HG03575 (cell line): ENCODE data around the gene ARHGEF19.

Source experiments
- ATAC-seq: cut with Tn5 transposase; IDR thresholded peaks from one replicate; pipeline ENCODE4 v1.9.1; 2021; ENCODE audit not compliant: unreplicated experiment, insufficient number of reproducible peaks, low FRiP score; ENCODE audit errors: extremely low read depth

The ARHGEF19 gene

GRCh38 chr1:16245476-16246196 is 33.2 kb upstream of the ARHGEF19 start:
- no peak for ATAC-seq

DNA sequence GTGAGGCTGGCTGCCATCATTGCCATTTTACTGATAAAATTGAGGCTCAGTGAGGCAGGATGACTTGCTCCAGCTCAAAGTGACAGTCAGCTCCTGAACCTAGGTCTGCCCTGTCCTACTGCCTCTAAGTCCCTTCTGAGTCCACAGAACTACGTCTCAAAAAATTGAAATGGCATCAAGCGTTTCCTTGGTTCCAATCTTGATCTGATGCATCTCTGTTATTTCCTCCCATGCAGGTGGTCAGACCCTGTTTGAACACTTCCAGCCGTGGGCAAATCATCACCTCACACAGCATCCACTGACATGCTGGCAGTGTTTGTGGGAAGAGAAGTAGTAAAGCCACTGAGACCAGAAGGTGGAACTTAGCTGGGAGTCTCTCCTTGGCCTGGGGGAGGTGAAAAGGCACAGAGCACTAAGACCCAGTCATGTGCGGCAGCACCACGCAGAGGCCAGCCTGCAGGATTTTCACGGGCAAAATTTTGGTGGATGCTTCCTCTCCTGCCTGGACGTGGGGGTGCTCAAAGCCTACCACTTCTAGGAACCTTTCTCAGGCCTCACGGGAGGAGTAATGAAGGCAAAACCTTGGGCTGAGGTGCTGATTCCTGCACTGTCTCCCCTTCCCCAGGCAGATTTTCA is 32.3 kb upstream of the ARHGEF19 start:
- ATAC-seq: no peak

- ATAC-seq: no peak
These were observed 31.6 kb upstream of the ARHGEF19 start for GRCh38 chr1:16243936-16244649.

- no peak for ATAC-seq
These were observed 30.8 kb upstream of the ARHGEF19 start for GRCh38 chr1:16243215-16243610.

GRCh38 chr1:16242556-16243214 is 30.2 kb upstream of the ARHGEF19 start:
- no peak for ATAC-seq

DNA sequence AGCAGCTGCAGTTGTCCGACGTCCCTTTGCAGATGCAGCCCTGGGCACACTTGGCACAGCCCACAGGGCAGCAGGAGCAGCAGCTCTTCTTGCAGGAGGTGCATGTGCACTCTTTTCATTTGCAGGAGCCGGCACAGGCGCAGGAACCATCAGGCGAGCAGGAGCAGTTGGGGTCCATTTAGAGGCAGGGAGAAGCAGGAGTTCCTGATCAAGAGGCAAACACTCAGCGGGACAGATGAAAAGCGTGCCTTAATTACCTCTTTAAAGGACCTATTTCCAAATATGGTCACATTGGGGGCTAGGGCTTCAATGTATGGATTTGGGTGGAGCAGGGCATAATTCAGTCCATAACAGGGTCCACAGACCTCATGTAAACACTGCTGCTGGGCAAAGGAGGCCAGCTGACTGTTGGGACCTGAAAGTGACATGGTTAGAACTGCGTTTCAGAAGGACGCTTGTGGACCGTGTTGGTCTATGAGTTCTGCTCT is 28.8 kb upstream of the ARHGEF19 start:
- no peak for ATAC-seq

- ATAC-seq: no peak
These were observed 27.6 kb upstream of the ARHGEF19 start for GRCh38 chr1:16239972-16240491.

- no peak for ATAC-seq
These were observed 24.9 kb upstream of the ARHGEF19 start for GRCh38 chr1:16237343-16237830.

DNA sequence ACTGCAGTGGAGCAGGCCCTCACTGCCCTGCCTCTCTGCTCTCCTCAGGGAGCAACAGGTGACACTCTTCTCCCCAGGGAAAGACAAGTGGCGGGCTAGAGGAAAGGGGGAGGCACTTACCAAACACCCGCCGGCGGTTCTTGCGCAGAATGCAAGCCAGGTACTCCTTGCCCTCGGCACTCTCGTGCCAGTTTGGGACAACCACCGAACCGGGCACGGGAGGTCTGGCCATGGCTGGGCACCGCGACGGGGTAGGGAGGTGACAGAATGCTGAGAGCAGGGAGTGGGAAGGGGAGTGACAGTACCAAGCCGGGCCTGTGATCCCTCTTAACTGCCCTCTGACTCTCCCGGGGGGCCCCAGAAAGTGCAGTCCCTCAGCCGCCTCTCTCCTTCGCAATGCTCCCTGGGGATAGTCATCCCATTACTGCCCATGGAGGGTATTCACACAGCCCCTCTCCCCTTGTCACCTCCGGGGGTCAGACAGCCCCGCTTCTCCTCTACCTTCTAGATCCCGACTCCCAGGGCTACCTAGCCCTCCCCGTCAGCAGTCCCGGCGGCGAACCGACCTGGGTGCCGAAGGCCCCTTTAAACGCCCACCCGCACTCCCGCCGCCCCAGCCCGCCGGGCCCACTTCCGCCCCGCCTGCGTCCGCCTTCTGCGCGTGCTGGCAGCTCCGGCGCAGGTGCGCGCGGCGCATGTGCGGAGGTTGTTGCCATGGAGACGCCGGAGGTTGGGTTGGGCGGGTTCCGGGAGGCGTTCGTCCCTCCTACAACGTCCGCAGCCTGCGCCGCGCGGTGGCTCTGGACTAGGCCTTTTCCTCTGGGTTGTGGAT is 24.3 kb upstream of the ARHGEF19 start, which contains the start of gene CPLANE2:
Gene CPLANE2, minus strand, starts transcription at position 673 of the 832 bp plus-strand sequence. Its CDS starts 441 bp downstream, at position 232.
- no peak for ATAC-seq

DNA sequence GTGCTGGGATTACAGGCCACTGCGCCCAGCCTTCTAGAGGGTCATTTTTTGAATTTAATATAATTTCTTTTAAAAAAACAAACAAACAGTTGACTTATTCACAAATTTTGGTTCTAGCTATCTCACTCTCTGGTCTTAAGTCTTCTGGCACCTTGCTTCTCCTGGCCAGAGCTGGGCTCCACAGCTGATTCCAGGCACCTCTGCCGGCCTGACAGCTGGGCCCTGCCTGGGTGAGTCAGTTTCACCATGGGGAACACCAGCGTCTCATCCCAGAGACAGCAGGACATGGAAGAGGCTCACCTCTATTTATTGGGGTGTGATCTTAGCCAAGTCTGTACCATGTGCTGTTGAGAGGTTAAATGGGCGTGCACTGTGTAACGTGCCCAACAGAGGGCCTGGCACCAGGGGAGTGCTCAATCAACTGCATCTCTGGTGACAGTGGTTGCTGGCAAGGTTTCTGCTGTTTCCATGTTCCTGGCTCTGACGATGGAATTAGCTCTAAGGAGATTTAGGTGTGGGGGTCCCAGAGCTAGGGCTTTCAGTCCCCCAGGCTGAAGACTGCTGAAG is 23.6 kb upstream of the ARHGEF19 start:
- ATAC-seq: no peak

- no peak for ATAC-seq
These were observed 22.9 kb upstream of the ARHGEF19 start for GRCh38 chr1:16235347-16235746.

DNA sequence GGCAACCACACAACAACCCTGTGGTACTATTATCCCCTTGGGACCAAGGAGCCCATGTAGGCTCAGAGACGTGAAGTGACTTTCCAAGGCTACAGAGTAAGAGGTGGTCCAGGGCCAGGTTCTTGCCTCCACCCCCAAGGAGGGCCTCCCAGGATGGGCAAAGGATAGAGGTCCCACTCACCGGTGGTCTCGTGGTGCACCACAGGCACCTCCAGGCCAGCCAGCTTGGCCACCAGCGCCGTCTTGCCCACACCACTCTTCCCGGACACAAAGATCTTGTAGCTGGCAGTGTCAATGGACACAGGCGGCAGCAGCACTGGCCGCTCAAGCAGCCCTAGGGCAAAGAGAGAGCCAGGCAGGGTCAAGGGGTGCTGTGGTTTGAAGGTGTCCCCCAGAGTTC is 21.0 kb upstream of the ARHGEF19 start:
- no peak for ATAC-seq

GRCh38 chr1:16232316-16232710 is 19.9 kb upstream of the ARHGEF19 start:
- ATAC-seq: no peak

- no peak for ATAC-seq
These were observed 19.2 kb upstream of the ARHGEF19 start for GRCh38 chr1:16231331-16232315.

DNA sequence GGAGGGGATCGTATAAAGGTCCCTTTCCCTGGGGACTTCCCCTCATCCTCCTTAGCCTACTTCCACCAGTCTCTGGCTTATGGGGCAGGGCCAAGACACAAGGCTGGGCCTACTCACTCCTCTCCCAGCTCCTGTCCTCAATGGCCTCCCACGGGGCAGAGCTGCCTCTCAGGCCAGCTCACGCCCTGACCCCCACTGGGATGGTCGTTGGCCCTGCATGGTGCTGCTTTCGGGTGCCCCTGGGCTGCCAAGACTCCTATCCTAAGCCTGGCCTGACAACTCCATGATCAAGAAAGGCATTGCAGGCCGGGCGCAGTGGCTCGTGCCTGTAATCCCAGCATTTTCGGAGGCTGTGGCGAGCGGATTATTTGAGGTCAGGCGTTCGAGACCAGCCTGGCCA is 18.3 kb upstream of the ARHGEF19 start:
- no peak for ATAC-seq

DNA sequence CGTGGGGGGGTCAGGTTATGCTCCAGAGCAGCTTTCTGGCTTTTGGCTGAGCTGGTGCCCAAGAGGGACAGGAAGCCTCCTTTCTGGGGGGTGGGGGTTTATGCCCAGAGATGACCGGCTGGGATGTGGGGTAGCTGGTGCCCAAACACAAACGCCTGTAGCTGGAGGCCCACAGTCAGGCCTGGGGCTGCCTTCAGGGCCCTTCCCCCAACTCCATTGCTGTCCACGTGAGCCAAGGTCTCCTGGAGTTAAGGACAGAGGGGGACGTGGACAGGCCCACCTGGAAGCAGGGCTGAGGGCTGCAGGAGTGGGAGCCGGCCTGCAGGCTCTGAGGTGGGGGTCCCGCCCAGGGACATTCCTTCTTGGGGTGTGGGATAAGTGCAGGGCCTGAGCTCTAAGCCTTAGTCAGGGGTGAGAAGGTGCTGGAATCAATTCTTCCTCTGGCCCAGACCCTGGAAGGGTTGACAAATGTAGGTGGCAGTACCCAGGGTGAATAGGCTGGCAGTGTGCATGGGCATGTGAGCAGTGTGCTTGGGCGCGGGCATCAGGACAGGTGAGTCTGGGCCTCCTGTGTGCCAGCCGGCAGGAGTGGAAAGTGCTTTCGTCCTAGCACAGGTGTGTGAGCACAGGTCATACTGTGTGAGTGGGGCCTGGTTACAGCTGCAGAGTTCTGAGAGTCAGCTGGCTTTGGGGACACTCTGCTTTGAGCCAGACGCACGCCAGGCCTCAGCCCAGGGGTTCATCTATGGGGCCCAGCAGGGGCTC is 17.7 kb upstream of the ARHGEF19 start:
- no peak for ATAC-seq
